ENCODE data around the gene HERPUD1. TPM values are rescaled to one million over a fixed set of nuclear protein-coding genes. Genes with fewer than 3 reads are reported as not detected.

Gene HERPUD1
- total RNA-seq, 1 experiment from 2014 or later, result 35.3 TPM

GRCh38 chr16:56938664-56939513 lies 6.9 kb downstream of the HERPUD1 start:
- intact Hi-C loops (cut with micrococcal nuclease; ENCODE audit: unreplicated experiment), result no loop called here
- peaks cover 85% of the 10 kb centered on the region for H3K36me3 ChIP-seq (ENCODE audit: low read depth)
- H3K9me3 ChIP-seq (ENCODE audit: insufficient read depth, low read depth), result no peaks in the 10 kb centered on the region
- BruUV-seq (replicated peaks), result no TSS peak
- H3K4me2 ChIP-seq, result no peak overlapping the region
- H3K79me2 ChIP-seq (ENCODE audit: low read depth), result peaks cover 31% of the 10 kb centered on the region
- no peak for DNase-seq
- no peak overlapping the region for H2AFZ ChIP-seq
- no peak overlapping the region for H3K4me3 ChIP-seq
- no peaks in the 10 kb centered on the region for H3K27me3 ChIP-seq (ENCODE audit: insufficient read depth, low read depth)
- CTCF ChIA-PET, result interaction anchor here (0.7 kb wide), 1 partner anchor 74 kb away, joined by 5 read pairs; the partner anchor contains the start of gene SLC12A3
- H3K9me2 ChIP-seq (ENCODE audit: insufficient read depth), result no peaks in the 10 kb centered on the region
- H3F3A ChIP-seq (ENCODE audit: insufficient read depth, low read depth), result peaks cover 46% of the 10 kb centered on the region
- peaks cover 23% of the 10 kb centered on the region for H3K4me1 ChIP-seq (replicated peaks; ENCODE audit: insufficient read depth)
- H4K20me1 ChIP-seq (ENCODE audit: insufficient read depth), result peaks cover 58% of the 10 kb centered on the region
- no peak overlapping the region for H3K27ac ChIP-seq
- TF ChIP-seq CTCF (conservative IDR thresholded peaks at IDR 0.05) (no peak), EZH2 (IDR thresholded peaks at IDR 0.05; ENCODE audit: low read depth) (no peak)
- POLR2A ChIA-PET (ENCODE audit: unreplicated experiment), result no interaction called here

- intact Hi-C loops (cut with micrococcal nuclease; ENCODE audit: unreplicated experiment), result no loop called here
- BruUV-seq (replicated peaks), result no TSS peak
- no peak overlapping the region for H3K4me3 ChIP-seq
- H3K79me2 ChIP-seq (ENCODE audit: low read depth), result peaks cover 22% of the 10 kb centered on the region
- H3K4me2 ChIP-seq, result no peak overlapping the region
- TF ChIP-seq EZH2 (IDR thresholded peaks at IDR 0.05; ENCODE audit: low read depth) (no peak), CTCF (conservative IDR thresholded peaks at IDR 0.05) (no peak)
- peaks cover 25% of the 10 kb centered on the region for H3K4me1 ChIP-seq (replicated peaks; ENCODE audit: insufficient read depth)
- H2AFZ ChIP-seq, result no peak overlapping the region
- H4K20me1 ChIP-seq (ENCODE audit: insufficient read depth), result peaks cover 49% of the 10 kb centered on the region
- peaks cover 55% of the 10 kb centered on the region for H3F3A ChIP-seq (ENCODE audit: insufficient read depth, low read depth)
- H3K9me2 ChIP-seq (ENCODE audit: insufficient read depth), result no peaks in the 10 kb centered on the region
- CTCF ChIA-PET, result no interaction called here
- POLR2A ChIA-PET (ENCODE audit: unreplicated experiment), result no interaction called here
- no peak overlapping the region for H3K27ac ChIP-seq
- no peak for DNase-seq
- no peaks in the 10 kb centered on the region for H3K9me3 ChIP-seq (ENCODE audit: insufficient read depth, low read depth)
- H3K36me3 ChIP-seq (ENCODE audit: low read depth), result peaks cover 89% of the 10 kb centered on the region
- no peaks in the 10 kb centered on the region for H3K27me3 ChIP-seq (ENCODE audit: insufficient read depth, low read depth)
These were observed 7.9 kb downstream of the HERPUD1 start for GRCh38 chr16:56939801-56940200.

GRCh38 chr16:56941092-56941491 lies 9.2 kb downstream of the HERPUD1 start:
- Histone ChIP-seq H3K27me3 (ENCODE audit: insufficient read depth, low read depth) (no peaks in the 10 kb centered on the region), H3K27ac (no peak overlapping the region), H3K79me2 (ENCODE audit: low read depth) (peaks cover 9% of the 10 kb centered on the region; the same call in 1 of the 2 replicates), H3K36me3 (ENCODE audit: low read depth) (peaks cover 78% of the 10 kb centered on the region), H2AFZ (no peak overlapping the region), H3F3A (ENCODE audit: insufficient read depth, low read depth) (peaks cover 63% of the 10 kb centered on the region), H3K9me2 (ENCODE audit: insufficient read depth) (no peaks in the 10 kb centered on the region), H3K4me2 (no peak overlapping the region), H3K9me3 (ENCODE audit: insufficient read depth, low read depth) (no peaks in the 10 kb centered on the region), H3K4me3 (no peak overlapping the region), H3K4me1 (replicated peaks; ENCODE audit: insufficient read depth) (peaks cover 30% of the 10 kb centered on the region), H4K20me1 (ENCODE audit: insufficient read depth) (peaks cover 38% of the 10 kb centered on the region)
- POLR2A ChIA-PET (ENCODE audit: unreplicated experiment), result interaction anchor here (0.5 to 0.6 kb wide), 2 partner anchors 222 to 288 kb away, joined by 3 to 5 read pairs; no protein-coding TSS in a partner anchor
- no peak for DNase-seq
- TF ChIP-seq CTCF (conservative IDR thresholded peaks at IDR 0.05) (no peak), EZH2 (IDR thresholded peaks at IDR 0.05; ENCODE audit: low read depth) (no peak)
- BruUV-seq (replicated peaks), result no TSS peak
- intact Hi-C loops (cut with micrococcal nuclease; ENCODE audit: unreplicated experiment), result no loop called here
- CTCF ChIA-PET, result no interaction called here
